ENCODE measurements around the gene WDR12.

GRCh38 chr2:202908186-202908585, 3.3 kb downstream of the WDR12 start:
- TF ChIP-seq CTCF (conservative IDR thresholded peaks at IDR 0.05; ENCODE audit: low read depth, low read length), result no peak
- no peak for TF ChIP-seq EZH2 (IDR thresholded peaks at IDR 0.05; ENCODE audit: low read length, unreplicated experiment)
- TF ChIP-seq EZH2phosphoT487 (IDR thresholded peaks at IDR 0.05; ENCODE audit: borderline replicate concordance, low read length), result no peak

All from PC-3 (cell line).